ENCODE results near the gene TECPR2.

DNA sequence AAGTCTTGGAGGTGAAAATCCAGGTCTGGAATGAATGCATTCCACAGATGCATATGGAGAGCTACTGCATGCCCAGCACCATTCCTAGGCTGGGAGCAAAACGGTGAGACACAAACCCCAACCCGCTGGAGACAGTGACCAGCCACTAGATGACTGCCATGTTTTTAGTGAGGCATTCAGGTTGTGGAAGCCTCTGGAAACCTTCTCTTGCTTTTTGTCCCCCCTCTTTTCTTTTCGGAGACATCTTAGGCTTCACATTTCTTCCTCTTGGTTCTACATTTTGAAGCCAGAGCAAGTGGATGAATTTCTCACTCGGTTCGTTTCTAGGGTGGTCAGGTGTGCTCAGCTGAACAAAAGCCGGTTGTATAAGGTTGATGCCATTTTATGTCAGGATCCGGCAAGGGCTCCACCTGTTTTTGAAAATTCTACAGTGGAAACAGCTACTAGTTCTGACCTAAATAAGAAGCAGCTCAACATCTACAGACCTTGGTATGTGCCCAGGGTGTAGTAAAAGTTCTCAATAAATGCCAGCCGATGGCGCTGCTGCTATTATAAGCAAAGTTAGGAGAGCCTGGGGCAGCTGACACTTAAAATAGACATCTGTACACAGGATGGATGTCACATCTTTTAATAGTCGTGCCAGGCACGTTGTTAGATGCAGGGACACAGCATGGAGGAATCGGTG lies 45.0 kb upstream of the TECPR2 start:
- TF ChIP-seq RARB (CRISPR knock-in tag; IDR thresholded peaks at IDR 0.05) (no peak), OSR1 (CRISPR knock-in tag; IDR thresholded peaks at IDR 0.05) (no peak), ZFP3 (CRISPR knock-in tag; IDR thresholded peaks at IDR 0.05) (no peak), GLIS3 (CRISPR knock-in tag; IDR thresholded peaks at IDR 0.05) (no peak)
- TF ChIP-seq, protein P1, sequence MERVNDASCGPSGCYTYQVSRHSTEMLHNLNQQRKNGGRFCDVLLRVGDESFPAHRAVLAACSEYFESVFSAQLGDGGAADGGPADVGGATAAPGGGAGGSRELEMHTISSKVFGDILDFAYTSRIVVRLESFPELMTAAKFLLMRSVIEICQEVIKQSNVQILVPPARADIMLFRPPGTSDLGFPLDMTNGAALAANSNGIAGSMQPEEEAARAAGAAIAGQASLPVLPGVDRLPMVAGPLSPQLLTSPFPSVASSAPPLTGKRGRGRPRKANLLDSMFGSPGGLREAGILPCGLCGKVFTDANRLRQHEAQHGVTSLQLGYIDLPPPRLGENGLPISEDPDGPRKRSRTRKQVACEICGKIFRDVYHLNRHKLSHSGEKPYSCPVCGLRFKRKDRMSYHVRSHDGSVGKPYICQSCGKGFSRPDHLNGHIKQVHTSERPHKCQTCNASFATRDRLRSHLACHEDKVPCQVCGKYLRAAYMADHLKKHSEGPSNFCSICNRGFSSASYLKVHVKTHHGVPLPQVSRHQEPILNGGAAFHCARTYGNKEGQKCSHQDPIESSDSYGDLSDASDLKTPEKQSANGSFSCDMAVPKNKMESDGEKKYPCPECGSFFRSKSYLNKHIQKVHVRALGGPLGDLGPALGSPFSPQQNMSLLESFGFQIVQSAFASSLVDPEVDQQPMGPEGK (CRISPR knock-in tag; IDR thresholded peaks at IDR 0.05; ENCODE audit: borderline replicate concordance): no peak
- TF ChIP-seq, protein P2, sequence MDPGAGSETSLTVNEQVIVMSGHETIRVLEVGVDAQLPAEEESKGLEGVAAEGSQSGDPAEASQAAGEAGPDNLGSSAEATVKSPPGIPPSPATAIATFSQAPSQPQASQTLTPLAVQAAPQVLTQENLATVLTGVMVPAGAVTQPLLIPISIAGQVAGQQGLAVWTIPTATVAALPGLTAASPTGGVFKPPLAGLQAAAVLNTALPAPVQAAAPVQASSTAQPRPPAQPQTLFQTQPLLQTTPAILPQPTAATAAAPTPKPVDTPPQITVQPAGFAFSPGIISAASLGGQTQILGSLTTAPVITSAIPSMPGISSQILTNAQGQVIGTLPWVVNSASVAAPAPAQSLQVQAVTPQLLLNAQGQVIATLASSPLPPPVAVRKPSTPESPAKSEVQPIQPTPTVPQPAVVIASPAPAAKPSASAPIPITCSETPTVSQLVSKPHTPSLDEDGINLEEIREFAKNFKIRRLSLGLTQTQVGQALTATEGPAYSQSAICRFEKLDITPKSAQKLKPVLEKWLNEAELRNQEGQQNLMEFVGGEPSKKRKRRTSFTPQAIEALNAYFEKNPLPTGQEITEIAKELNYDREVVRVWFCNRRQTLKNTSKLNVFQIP (CRISPR knock-in tag; IDR thresholded peaks at IDR 0.05; ENCODE audit: borderline replicate concordance, low read depth): no peak
- TF ChIP-seq, protein P3, sequence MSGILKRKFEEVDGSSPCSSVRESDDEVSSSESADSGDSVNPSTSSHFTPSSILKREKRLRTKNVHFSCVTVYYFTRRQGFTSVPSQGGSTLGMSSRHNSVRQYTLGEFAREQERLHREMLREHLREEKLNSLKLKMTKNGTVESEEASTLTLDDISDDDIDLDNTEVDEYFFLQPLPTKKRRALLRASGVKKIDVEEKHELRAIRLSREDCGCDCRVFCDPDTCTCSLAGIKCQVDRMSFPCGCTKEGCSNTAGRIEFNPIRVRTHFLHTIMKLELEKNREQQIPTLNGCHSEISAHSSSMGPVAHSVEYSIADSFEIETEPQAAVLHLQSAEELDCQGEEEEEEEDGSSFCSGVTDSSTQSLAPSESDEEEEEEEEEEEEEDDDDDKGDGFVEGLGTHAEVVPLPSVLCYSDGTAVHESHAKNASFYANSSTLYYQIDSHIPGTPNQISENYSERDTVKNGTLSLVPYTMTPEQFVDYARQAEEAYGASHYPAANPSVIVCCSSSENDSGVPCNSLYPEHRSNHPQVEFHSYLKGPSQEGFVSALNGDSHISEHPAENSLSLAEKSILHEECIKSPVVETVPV (CRISPR knock-in tag; IDR thresholded peaks at IDR 0.05): no peak

Data from SK-N-SH treated with all-trans-retinoic acid at 6 μM for 48 hours (cell line).